ENCODE data around the gene MIXL1. TPM values are rescaled to one million over a fixed set of nuclear protein-coding genes. Genes with fewer than 3 reads are reported as not detected.

MIXL1 gene
- total RNA-seq = under 1 TPM in 1 of 9 donors, not detected in 8; 0.06 TPM
- under 1 TPM in 1 of 3 donors, not detected in 2; 0.27 TPM for polyA plus RNA-seq
- long read RNA-seq, donor 1, partial matches to known transcripts = 0 of 1 reads
- long read RNA-seq, donor 1, other reads (novel, unspliced or antisense) = 0 of 1 reads
- long read RNA-seq, donor 2 = 0 reads
- long read RNA-seq, donor 3 = 0 reads
- long read RNA-seq, donor 4 = 0 reads
- long read RNA-seq, donor 5 = 0 reads
- long read RNA-seq, donor 6 = 0 reads
- long read RNA-seq, donor 7 = 0 reads
- long read RNA-seq, donor 8 = 0 reads
- long read RNA-seq, donor 9 = 0 reads
- long read RNA-seq, donor 10 = 0 reads

DNA sequence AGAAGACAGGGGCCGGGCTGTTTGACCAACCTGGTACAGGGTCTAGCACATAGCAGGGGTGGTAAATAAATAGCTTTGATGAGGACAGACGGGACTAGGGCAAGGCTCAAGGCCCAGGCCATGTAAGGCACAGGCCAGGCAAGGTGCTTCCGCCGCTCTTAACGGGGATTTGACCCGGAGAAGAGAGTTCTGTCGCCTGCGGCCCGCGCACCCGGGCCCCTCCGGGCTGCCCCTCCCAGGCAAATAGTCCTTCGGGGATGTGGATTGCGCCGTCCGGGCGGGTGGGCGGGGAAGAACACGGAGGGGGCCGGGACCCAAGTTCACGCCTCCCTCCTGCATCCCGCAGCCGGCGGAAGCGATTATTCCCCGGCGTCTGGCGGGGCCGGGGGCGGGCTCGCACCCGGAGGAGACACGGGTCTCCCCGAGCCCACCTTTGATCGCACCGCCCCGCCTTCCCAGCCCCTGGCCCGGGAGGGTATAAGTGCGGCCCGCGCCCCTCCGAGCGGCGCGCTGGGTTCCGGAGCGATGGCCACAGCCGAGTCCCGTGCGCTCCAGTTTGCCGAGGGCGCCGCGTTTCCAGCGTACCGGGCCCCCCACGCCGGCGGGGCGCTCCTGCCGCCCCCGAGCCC lies at the start of gene MIXL1:
Gene MIXL1, plus strand, starts transcription at position 508 of the 629 bp plus-strand sequence. Its CDS starts 18 bp downstream, at position 526.
- 8 to 100% (median 35%) methylated on average over 1 to 62 of the region's 62 CpGs for WGBS, 4 donors
- H3K27me3 ChIP-seq = peaks cover 16% of the 10 kb centered on the region
- H3K9me3 ChIP-seq (replicated peaks in 1 of 3) = no peaks in the 10 kb centered on the region
- TF ChIP-seq, protein P1, sequence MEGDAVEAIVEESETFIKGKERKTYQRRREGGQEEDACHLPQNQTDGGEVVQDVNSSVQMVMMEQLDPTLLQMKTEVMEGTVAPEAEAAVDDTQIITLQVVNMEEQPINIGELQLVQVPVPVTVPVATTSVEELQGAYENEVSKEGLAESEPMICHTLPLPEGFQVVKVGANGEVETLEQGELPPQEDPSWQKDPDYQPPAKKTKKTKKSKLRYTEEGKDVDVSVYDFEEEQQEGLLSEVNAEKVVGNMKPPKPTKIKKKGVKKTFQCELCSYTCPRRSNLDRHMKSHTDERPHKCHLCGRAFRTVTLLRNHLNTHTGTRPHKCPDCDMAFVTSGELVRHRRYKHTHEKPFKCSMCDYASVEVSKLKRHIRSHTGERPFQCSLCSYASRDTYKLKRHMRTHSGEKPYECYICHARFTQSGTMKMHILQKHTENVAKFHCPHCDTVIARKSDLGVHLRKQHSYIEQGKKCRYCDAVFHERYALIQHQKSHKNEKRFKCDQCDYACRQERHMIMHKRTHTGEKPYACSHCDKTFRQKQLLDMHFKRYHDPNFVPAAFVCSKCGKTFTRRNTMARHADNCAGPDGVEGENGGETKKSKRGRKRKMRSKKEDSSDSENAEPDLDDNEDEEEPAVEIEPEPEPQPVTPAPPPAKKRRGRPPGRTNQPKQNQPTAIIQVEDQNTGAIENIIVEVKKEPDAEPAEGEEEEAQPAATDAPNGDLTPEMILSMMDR (IDR thresholded peaks at IDR 0.05) = no peak
- TF ChIP-seq POLR2A (IDR thresholded peaks at IDR 0.05) = no peak
- intact Hi-C loops (cut with DNase I) = no loop called here
- H3K27ac ChIP-seq = no peak within 1 kb of the TSS
- H3K36me3 ChIP-seq (replicated peaks in 1 of 2) = no peaks in the 10 kb centered on the region
- H3K4me1 ChIP-seq (replicated peaks in 1 of 2) = no peaks in the 10 kb centered on the region
- H3K4me3 ChIP-seq = peak within 1 kb of the TSS in 1 of 4 donors; percentile 47
- no peak for DNase-seq

DNA sequence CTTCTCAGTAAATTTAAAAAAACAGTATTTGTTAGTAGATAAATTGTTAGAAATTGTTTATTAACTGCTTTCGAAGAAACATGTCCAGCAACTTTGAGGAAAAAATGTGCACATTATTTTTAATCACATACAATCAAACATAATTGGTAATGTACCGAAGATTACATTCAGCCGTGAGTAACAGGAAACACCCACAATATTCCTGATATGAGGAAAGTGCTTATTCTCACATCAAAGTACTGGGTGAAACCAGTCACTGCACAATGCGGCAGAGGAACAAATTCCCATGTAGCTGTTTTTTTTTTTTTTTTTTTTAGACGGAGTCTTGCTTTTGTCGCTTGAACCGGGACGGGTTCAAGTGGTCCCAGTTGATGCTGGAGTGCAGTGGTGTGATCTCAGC lies 46.6 kb upstream of the MIXL1 start:
- Histone ChIP-seq H3K27me3 (no peaks in the 10 kb centered on the region), H3K27ac (no peak overlapping the region), H3K9me3 (replicated peaks in 1 of 3) (no peaks in the 10 kb centered on the region), H3K4me3 (no peak overlapping the region), H3K4me1 (replicated peaks in 1 of 2) (peaks cover 0 to 7% of the 10 kb centered on the region in 2 donors), H3K36me3 (replicated peaks in 1 of 2) (no peaks in the 10 kb centered on the region)
- 89 to 95% (median 93%) methylated on average over 8 of the region's 8 CpGs for whole genome bisulfite sequencing, 4 donors
- TF ChIP-seq POLR2A (IDR thresholded peaks at IDR 0.05) = no peak
- TF ChIP-seq, protein P1 (IDR thresholded peaks at IDR 0.05) = no peak
- DNase-seq = no peak
- intact Hi-C loops (cut with DNase I) = no loop called here

DNA sequence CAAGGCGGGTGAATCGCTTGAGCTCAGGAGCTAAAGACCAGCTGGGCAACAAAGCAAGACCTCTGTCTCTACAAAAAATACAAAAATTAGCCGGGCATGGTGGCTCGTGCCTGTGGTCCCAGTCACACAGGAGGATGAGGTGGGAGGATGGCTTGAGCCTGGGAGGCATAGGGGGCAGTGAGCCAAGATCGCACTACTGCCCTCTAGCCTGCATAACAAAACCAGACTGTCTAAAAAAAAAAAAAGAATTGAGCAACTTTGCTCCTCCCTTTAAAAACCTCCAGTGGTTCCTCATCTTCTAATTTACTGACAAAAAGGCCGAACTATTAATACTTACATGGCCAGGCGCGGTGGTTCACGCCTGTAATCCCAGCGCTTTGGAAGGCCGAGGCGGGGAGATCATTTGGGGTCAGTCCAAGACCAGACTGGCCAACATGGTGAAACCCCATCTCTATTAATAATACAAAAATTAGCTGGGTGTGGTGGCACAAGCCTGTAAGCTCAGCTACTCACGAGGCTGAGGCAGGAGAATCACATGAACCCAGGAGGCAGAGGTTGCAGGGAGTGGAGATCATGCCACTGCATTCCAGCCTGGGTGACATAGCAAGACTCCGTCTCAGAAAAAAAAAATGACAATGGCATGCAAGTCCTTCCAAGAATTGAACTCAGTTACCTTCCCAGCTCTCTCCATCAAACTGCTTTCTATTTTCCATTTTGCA lies 41.3 kb upstream of the MIXL1 start:
- H3K4me3 ChIP-seq = no peak overlapping the region
- peak overlapping the region in 2 of 5 donors; percentile 42 to 46 for H3K27ac ChIP-seq
- peak; percentile 32 to 72 (median 61) for DNase-seq
- TF ChIP-seq, protein P1 (IDR thresholded peaks at IDR 0.05) = peak in 5 of 6 experiments; percentile 6 to 43 (median 33)
- TF ChIP-seq POLR2A (IDR thresholded peaks at IDR 0.05) = no peak
- 67 to 76% (median 71%) methylated on average over 14 of the region's 14 CpGs for WGBS, 4 donors
- intact Hi-C loops (cut with DNase I) = loop anchor here in 1 of 2 donors (10.0 kb wide), 1 partner anchor 117 kb away; the partner anchor contains the start of gene H3-3A
- H3K27me3 ChIP-seq = no peaks in the 10 kb centered on the region
- no peaks in the 10 kb centered on the region for H3K36me3 ChIP-seq (replicated peaks in 1 of 2)
- no peaks in the 10 kb centered on the region for H3K9me3 ChIP-seq (replicated peaks in 1 of 3)
- H3K4me1 ChIP-seq (replicated peaks in 1 of 2) = peaks cover 13 to 45% of the 10 kb centered on the region in 2 donors

Measured in adrenal gland (tissue), 19 donors.